Loucy (cell line): Measurements from ENCODE around the gene KRTAP27-1.

Experiments used
- H2AFZ ChIP-seq: fragments of 200-600 bp; sonication (generic); 2 replicates; pipeline ENCODE4 v1.6.0; 2016; ENCODE audit warnings: antibody characterized with exemption, mild to moderate bottlenecking, low read length, moderate library complexity
- H3F3A ChIP-seq: fragments of 200-600 bp; 2 replicates; pipeline ENCODE4 v1.6.0; 2016; ENCODE audit warnings: antibody characterized with exemption, low read depth, mild to moderate bottlenecking
- H3K27me3 ChIP-seq: fragments of 200-600 bp; sonication (generic); 2 replicates; pipeline ENCODE4 v1.6.1; 2014; ENCODE audit warnings: low read length, mild to moderate bottlenecking; ENCODE audit not compliant: insufficient read depth, poor library complexity, severe bottlenecking
- H3K36me3 ChIP-seq: fragments of 200-600 bp; sonication (generic); 2 replicates; pipeline ENCODE4 v1.6.1; 2016; ENCODE audit warnings: low read length; ENCODE audit not compliant: insufficient read depth
- H3K4me1 ChIP-seq: fragments of 200-600 bp; sonication (generic); 2 replicates; pipeline ENCODE4 v1.5.1; 2014; ENCODE audit warnings: low read length, mild to moderate bottlenecking; ENCODE audit not compliant: insufficient read depth, poor library complexity, severe bottlenecking
- H3K4me2 ChIP-seq: fragments of 200-600 bp; sonication (generic); 2 replicates; pipeline ENCODE4 v1.6.0; 2014; ENCODE audit warnings: antibody characterized with exemption, low read length, low read depth, mild to moderate bottlenecking; ENCODE audit not compliant: poor library complexity, severe bottlenecking
- H3K4me3 ChIP-seq: fragments of 200-600 bp; sonication (generic); 2 replicates; pipeline ENCODE4 v1.5.1; 2014; ENCODE audit warnings: low read length, mild to moderate bottlenecking, mixed read lengths; ENCODE audit not compliant: poor library complexity, severe bottlenecking
- H3K79me2 ChIP-seq: fragments of 200-600 bp; sonication (generic); 2 replicates; pipeline ENCODE4 v1.6.1; 2014; ENCODE audit warnings: low read length; ENCODE audit not compliant: insufficient read depth
- H3K9ac ChIP-seq: fragments of 200-600 bp; sonication (generic); 2 replicates; pipeline ENCODE4 v1.6.0; 2014; ENCODE audit warnings: mild to moderate bottlenecking, low read depth, low read length, moderate library complexity; ENCODE audit not compliant: poor library complexity, severe bottlenecking
- H3K9me2 ChIP-seq: fragments of 200-600 bp; sonication (generic); replicated peaks from 2 replicates; pipeline ENCODE4 v1.6.1; 2016; ENCODE audit warnings: low read depth, low read length, mixed read lengths
- H3K9me3 ChIP-seq: fragments of 200-600 bp; sonication (generic); 2 replicates; pipeline ENCODE4 v1.6.1; 2014; ENCODE audit warnings: mild to moderate bottlenecking, antibody characterized with exemption, low read length, low read depth; ENCODE audit not compliant: insufficient read depth
- H4K20me1 ChIP-seq: fragments of 200-600 bp; sonication (generic); 2 replicates; pipeline ENCODE4 v1.6.0; 2014; ENCODE audit warnings: antibody characterized with exemption, low read length, mild to moderate bottlenecking; ENCODE audit not compliant: insufficient read depth, poor library complexity, severe bottlenecking
- EZH2phosphoT487 ChIP-seq: fragments of 200-600 bp; IDR thresholded peaks from 2 replicates; pipeline ENCODE4 v1.6.1; 2018; ENCODE audit warnings: antibody characterized with exemption, mild to moderate bottlenecking, moderate library complexity, borderline replicate concordance
- TF ChIP-seq, protein P1 (sequence below): fragments of 200-600 bp; sonication (generic); conservative IDR thresholded peaks from 2 replicates; pipeline ENCODE4 v1.5.1; 2014; ENCODE audit warnings: mild to moderate bottlenecking, antibody characterized with exemption, low read length

KRTAP27-1 gene, protein sequence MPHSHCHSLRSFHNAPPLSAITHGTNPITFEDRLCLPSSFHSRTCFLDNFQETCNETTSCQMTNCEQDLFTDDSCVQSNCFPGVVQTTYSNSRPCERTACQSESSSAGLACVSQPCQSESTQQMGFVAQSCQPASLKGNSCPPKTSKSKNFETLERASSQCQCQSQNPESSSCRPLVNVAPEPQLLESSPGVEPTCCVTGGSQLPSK

DNA sequence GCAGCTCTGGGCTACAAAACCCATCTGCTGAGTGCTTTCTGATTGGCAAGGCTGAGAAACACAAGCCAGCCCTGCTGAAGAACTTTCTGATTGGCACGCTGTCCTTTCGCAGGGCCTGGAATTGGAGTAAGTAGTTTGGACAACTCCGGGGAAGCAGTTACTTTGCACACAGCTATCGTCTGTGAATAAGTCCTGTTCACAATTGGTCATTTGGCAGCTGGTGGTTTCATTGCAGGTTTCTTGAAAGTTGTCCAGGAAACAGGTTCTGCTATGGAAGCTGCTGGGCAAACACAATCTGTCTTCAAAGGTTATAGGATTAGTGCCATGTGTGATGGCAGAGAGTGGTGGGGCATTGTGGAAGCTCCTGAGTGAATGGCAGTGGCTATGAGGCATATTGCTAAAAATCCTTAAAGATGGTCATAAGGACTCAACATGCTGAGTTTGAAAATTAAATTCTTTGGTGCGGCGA is at the start of gene KRTAP27-1:
Gene KRTAP27-1 (minus strand): TSS at position 419 of the 469 bp plus-strand sequence. CDS start 26 bp downstream, at position 393.
- no peaks in the 10 kb centered on the region for H4K20me1 ChIP-seq
- no peaks in the 10 kb centered on the region for H3K4me1 ChIP-seq
- no peak within 1 kb of the TSS for H3K4me2 ChIP-seq
- H2AFZ ChIP-seq = no peak within 1 kb of the TSS
- no peaks in the 10 kb centered on the region for H3K79me2 ChIP-seq
- H3K36me3 ChIP-seq = no peaks in the 10 kb centered on the region
- no peak within 1 kb of the TSS for H3K9ac ChIP-seq
- no peaks in the 10 kb centered on the region for H3K27me3 ChIP-seq
- no peaks in the 10 kb centered on the region for H3K9me3 ChIP-seq
- H3K9me2 ChIP-seq = no peaks in the 10 kb centered on the region
- no peak for TF ChIP-seq EZH2phosphoT487
- TF ChIP-seq, protein P1, sequence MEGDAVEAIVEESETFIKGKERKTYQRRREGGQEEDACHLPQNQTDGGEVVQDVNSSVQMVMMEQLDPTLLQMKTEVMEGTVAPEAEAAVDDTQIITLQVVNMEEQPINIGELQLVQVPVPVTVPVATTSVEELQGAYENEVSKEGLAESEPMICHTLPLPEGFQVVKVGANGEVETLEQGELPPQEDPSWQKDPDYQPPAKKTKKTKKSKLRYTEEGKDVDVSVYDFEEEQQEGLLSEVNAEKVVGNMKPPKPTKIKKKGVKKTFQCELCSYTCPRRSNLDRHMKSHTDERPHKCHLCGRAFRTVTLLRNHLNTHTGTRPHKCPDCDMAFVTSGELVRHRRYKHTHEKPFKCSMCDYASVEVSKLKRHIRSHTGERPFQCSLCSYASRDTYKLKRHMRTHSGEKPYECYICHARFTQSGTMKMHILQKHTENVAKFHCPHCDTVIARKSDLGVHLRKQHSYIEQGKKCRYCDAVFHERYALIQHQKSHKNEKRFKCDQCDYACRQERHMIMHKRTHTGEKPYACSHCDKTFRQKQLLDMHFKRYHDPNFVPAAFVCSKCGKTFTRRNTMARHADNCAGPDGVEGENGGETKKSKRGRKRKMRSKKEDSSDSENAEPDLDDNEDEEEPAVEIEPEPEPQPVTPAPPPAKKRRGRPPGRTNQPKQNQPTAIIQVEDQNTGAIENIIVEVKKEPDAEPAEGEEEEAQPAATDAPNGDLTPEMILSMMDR = no peak
- no peak within 1 kb of the TSS for H3K4me3 ChIP-seq
- H3F3A ChIP-seq = no peaks in the 10 kb centered on the region

DNA sequence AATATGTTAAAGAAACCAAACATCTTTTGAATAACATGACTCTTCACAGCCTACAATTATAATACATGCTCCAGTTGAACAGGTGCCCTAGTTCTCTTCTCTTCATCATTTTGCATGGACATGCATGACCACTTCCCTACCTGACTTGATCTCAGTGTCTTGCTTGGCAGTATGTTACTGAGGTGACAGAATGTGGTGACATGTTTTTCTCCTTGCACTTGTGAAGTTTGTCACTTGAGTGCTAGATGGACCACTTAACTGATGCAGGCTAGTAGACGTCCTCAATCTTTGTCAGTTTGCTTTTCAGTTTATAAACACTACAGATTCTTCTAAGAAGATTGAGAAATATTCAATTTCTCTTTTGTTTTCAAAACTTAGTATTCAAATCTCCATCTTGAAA is 44.7 kb upstream of the KRTAP27-1 start:
- no peak overlapping the region for H3K4me2 ChIP-seq
- H3K36me3 ChIP-seq = no peaks in the 10 kb centered on the region
- H3K9ac ChIP-seq = no peak overlapping the region
- no peaks in the 10 kb centered on the region for H3K4me1 ChIP-seq
- TF ChIP-seq, protein P1 = no peak
- no peak for TF ChIP-seq EZH2phosphoT487
- no peak overlapping the region for H3K4me3 ChIP-seq
- no peaks in the 10 kb centered on the region for H3K9me3 ChIP-seq
- H3K9me2 ChIP-seq = no peaks in the 10 kb centered on the region
- no peaks in the 10 kb centered on the region for H3K79me2 ChIP-seq
- H3F3A ChIP-seq = no peaks in the 10 kb centered on the region
- H3K27me3 ChIP-seq = no peaks in the 10 kb centered on the region
- H4K20me1 ChIP-seq = no peaks in the 10 kb centered on the region
- no peak overlapping the region for H2AFZ ChIP-seq

DNA sequence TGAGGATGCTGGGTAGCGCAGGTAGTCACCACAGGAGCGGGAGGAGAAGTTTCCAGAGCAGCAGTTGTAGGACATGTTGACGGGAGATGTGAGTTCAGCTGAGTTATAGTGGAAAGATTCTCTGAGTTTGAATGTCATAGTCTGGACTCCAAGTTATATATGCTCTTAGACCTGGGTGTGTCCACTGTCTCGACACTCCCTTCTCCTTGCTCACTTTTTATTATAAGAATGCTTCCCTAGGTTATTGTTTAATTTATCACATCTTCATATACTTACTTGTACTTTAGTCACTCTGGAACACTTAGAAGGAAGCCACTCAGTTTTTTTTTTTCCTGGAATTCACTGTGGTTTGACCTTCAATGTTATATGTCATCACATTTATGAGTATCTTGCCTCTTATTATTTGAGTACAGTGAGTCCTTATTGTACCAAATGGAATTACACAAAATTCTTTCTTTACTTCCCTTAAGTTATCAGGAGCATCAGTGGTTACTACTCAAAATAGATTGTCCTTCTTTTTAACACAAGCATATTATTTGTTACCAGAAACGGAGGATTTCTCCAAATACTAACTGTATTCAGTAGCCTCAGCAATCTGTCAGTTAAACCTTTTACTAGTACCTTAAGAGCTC is 34.8 kb upstream of the KRTAP27-1 start, which contains the start of gene KRTAP13-2:
Gene KRTAP13-2 (minus strand): TSS at position 133 of the 632 bp plus-strand sequence. CDS start 58 bp downstream, at position 75.
- H3K36me3 ChIP-seq = no peaks in the 10 kb centered on the region
- 0 out of 2 replicates have a peak, but pooled peaks cover 2% of the 10 kb centered on the region for H3K9me3 ChIP-seq
- no peaks in the 10 kb centered on the region for H4K20me1 ChIP-seq
- no peak within 1 kb of the TSS for H3K9ac ChIP-seq
- H3K4me2 ChIP-seq = no peak within 1 kb of the TSS
- H3K4me1 ChIP-seq = no peaks in the 10 kb centered on the region
- H2AFZ ChIP-seq = no peak within 1 kb of the TSS
- H3K79me2 ChIP-seq = no peaks in the 10 kb centered on the region
- no peaks in the 10 kb centered on the region for H3F3A ChIP-seq
- H3K27me3 ChIP-seq = no peaks in the 10 kb centered on the region
- H3K9me2 ChIP-seq = no peaks in the 10 kb centered on the region
- H3K4me3 ChIP-seq = no peak within 1 kb of the TSS
- TF ChIP-seq, protein P1 = no peak
- TF ChIP-seq EZH2phosphoT487 = no peak
